Measurements from ENCODE around the gene GALNT7.
A peak's percentile ranks its signal among the peaks of the same experiment; 100 is the strongest.

The GALNT7 gene

GRCh38 chr4:173343832-173344397 lies 175.3 kb downstream of the GALNT7 start:
- no peak for DNase-seq (ENCODE audit: low read depth in 2 of 2)

- DNase-seq (ENCODE audit: low read depth in 2 of 2): no peak
Observed at GRCh38 chr4:173345648-173346047, 177.0 kb downstream of the GALNT7 start.

- DNase-seq (ENCODE audit: low read depth in 2 of 2): no peak
Observed at GRCh38 chr4:173346074-173346473, 177.5 kb downstream of the GALNT7 start.

- DNase-seq (ENCODE audit: low read depth in 2 of 2): no peak
Observed at GRCh38 chr4:173347467-173347866, 178.9 kb downstream of the GALNT7 start.

- DNase-seq (ENCODE audit: low read depth in 2 of 2): no peak
Observed at GRCh38 chr4:173357939-173358338, 189.3 kb downstream of the GALNT7 start.

- DNase-seq (ENCODE audit: low read depth in 2 of 2): no peak
Observed at GRCh38 chr4:173360587-173361221, 192.1 kb downstream of the GALNT7 start.

GRCh38 chr4:173362666-173363065 lies 194.1 kb downstream of the GALNT7 start:
- no peak for DNase-seq (ENCODE audit: low read depth in 2 of 2)

GRCh38 chr4:173365359-173365996 lies 196.9 kb downstream of the GALNT7 start:
- no peak for DNase-seq (ENCODE audit: low read depth in 2 of 2)

- DNase-seq (ENCODE audit: low read depth in 2 of 2): no peak
Observed at GRCh38 chr4:173367285-173367684, 198.7 kb downstream of the GALNT7 start.

GRCh38 chr4:173367946-173368345 lies 199.3 kb downstream of the GALNT7 start:
- no peak for DNase-seq (ENCODE audit: low read depth in 2 of 2)

GRCh38 chr4:173370130-173370476 lies 201.5 kb downstream of the GALNT7 start:
- DNase-seq (ENCODE audit: low read depth in 2 of 2): peak; percentile 30 to 50

- DNase-seq (ENCODE audit: low read depth in 2 of 2): peak; percentile 94 to 95
Observed at GRCh38 chr4:173370477-173371291, 202.1 kb downstream of the GALNT7 start, which contains the start of gene SAP30. TSS of gene SAP30 (plus strand) at chr4:173370954. CDS start at chr4:173371183, 229 bp downstream.

GRCh38 chr4:173371292-173372192 lies 202.9 kb downstream of the GALNT7 start:
- peak; percentile 9 to 26 for DNase-seq (ENCODE audit: low read depth in 2 of 2)

All from stimulated activated CD4-positive, alpha-beta T cell treated with anti-CD3 and anti-CD28 coated beads, Interleukin-4, amount 100 ng/mL, for 48 hours (primary cell).